H9 (cell line): ENCODE measurements around the gene SMARCD3. TPM values are rescaled to one million over a fixed set of nuclear protein-coding genes. Genes with fewer than 3 reads are reported as not detected.
A peak's percentile ranks its signal among the peaks of the same experiment; 100 is the strongest.

ENCODE experiments used
- DNase-seq: peaks from one replicate; pipeline ENCODE4 v3.0.0-alpha.2; 2017
- H2AFZ ChIP-seq: one replicate; pipeline ENCODE4 v1.6.1; 2013; ENCODE audit warnings: mild to moderate bottlenecking, low read length, control low read depth, moderate library complexity
- H2AK5ac ChIP-seq: 2 replicates; pipeline ENCODE4 v1.6.1; 2013; ENCODE audit warnings: low read length, control low read depth, mixed read lengths; ENCODE audit not compliant: insufficient read length
- H2BK120ac ChIP-seq: one replicate; pipeline ENCODE4 v1.6.1; 2013; ENCODE audit warnings: low read depth, mild to moderate bottlenecking, low read length, control low read depth, inconsistent platforms; ENCODE audit not compliant: poor library complexity, severe bottlenecking
- H2BK12ac ChIP-seq: 2 replicates; pipeline ENCODE4 v1.6.1; 2013; ENCODE audit warnings: low read length, control low read depth, mixed read lengths, low read depth; ENCODE audit not compliant: insufficient read length
- H2BK15ac ChIP-seq: 2 replicates; pipeline ENCODE4 v1.6.1; 2013; ENCODE audit warnings: low read depth, low read length, control low read depth
- H2BK20ac ChIP-seq: one replicate; pipeline ENCODE4 v1.6.1; 2013; ENCODE audit warnings: low read depth, mild to moderate bottlenecking, low read length, control low read depth, inconsistent platforms; ENCODE audit not compliant: poor library complexity, severe bottlenecking
- H2BK5ac ChIP-seq: 2 replicates; pipeline ENCODE4 v1.6.1; 2013; ENCODE audit warnings: low read length, control low read depth, mixed read lengths; ENCODE audit not compliant: insufficient read length
- H3K14ac ChIP-seq: 2 replicates; pipeline ENCODE4 v1.6.1; 2013; ENCODE audit warnings: low read length, control low read depth; ENCODE audit not compliant: insufficient read depth
- H3K18ac ChIP-seq: 2 replicates; pipeline ENCODE4 v1.6.1; 2013; ENCODE audit warnings: low read depth, mild to moderate bottlenecking, mixed read lengths, low read length, control low read depth; ENCODE audit not compliant: insufficient read length
- H3K23ac ChIP-seq: 2 replicates; pipeline ENCODE4 v1.6.1; 2013; ENCODE audit warnings: low read length, control low read depth, mixed read lengths, low read depth; ENCODE audit not compliant: insufficient read length
- H3K23me2 ChIP-seq: 2 replicates; pipeline ENCODE4 v1.6.1; 2013; ENCODE audit warnings: low read depth, mild to moderate bottlenecking, mixed read lengths, low read length, control low read depth; ENCODE audit not compliant: insufficient read length, poor library complexity, severe bottlenecking
- H3K27ac ChIP-seq: 2 replicates; pipeline ENCODE4 v1.5.1; 2013; ENCODE audit warnings: low read length, control low read depth, mixed read lengths, low read depth; ENCODE audit not compliant: insufficient read length
- H3K27me3 ChIP-seq: 2 replicates; pipeline ENCODE4 v1.6.1; 2013; ENCODE audit warnings: low read length, control low read depth, inconsistent platforms; ENCODE audit not compliant: insufficient read depth
- H3K4ac ChIP-seq: 2 replicates; pipeline ENCODE4 v1.6.1; 2013; ENCODE audit warnings: low read depth, mild to moderate bottlenecking, control low read depth, inconsistent platforms, low read length, moderate library complexity
- H3K4me1 ChIP-seq: 2 replicates; pipeline ENCODE4 v1.6.1; 2013; ENCODE audit warnings: low read length, control low read depth, inconsistent platforms; ENCODE audit not compliant: insufficient read depth
- H3K4me2 ChIP-seq: 2 replicates; pipeline ENCODE4 v1.6.1; 2013; ENCODE audit warnings: low read length, control low read depth, mixed read lengths; ENCODE audit not compliant: insufficient read length, insufficient read depth
- H3K56ac ChIP-seq: 2 replicates; pipeline ENCODE4 v1.6.1; 2013; ENCODE audit warnings: low read depth, mild to moderate bottlenecking, mixed read lengths, low read length, control low read depth; ENCODE audit not compliant: insufficient read length
- H3K79me1 ChIP-seq: 2 replicates; pipeline ENCODE4 v1.6.1; 2013; ENCODE audit warnings: low read depth, mild to moderate bottlenecking, moderate library complexity, low read length, control low read depth, inconsistent platforms; ENCODE audit not compliant: insufficient read depth, poor library complexity, severe bottlenecking
- H3K79me2 ChIP-seq: 2 replicates; pipeline ENCODE4 v1.6.1; 2013; ENCODE audit warnings: low read length, control low read depth, inconsistent platforms; ENCODE audit not compliant: insufficient read depth
- H3K9ac ChIP-seq: 2 replicates; pipeline ENCODE4 v1.6.1; 2013; ENCODE audit warnings: low read length, control low read depth, mixed read lengths; ENCODE audit not compliant: insufficient read length; ENCODE audit errors: extremely low read depth
- H3K9me3 ChIP-seq: one replicate; pipeline ENCODE4 v1.6.1; 2013; ENCODE audit warnings: low read depth, low read length, inconsistent platforms; ENCODE audit not compliant: control insufficient read depth
- H3T11ph ChIP-seq: one replicate; pipeline ENCODE4 v1.6.1; 2013; ENCODE audit warnings: mild to moderate bottlenecking, low read length, control low read depth, inconsistent platforms
- H4K20me1 ChIP-seq: one replicate; pipeline ENCODE4 v1.6.1; 2013; ENCODE audit not compliant: control insufficient read depth, insufficient read length, insufficient read depth
- H4K5ac ChIP-seq: 2 replicates; pipeline ENCODE4 v1.6.1; 2013; ENCODE audit warnings: low read depth, mild to moderate bottlenecking, mixed read lengths, low read length, control low read depth; ENCODE audit not compliant: insufficient read length
- H4K8ac ChIP-seq: replicated peaks from 2 replicates; pipeline ENCODE4 v1.6.1; 2013; ENCODE audit warnings: low read length, control low read depth, mixed read lengths, low read depth; ENCODE audit not compliant: insufficient read length
- H4K91ac ChIP-seq: 2 replicates; pipeline ENCODE4 v1.6.1; 2013; ENCODE audit warnings: low read depth, mild to moderate bottlenecking, moderate library complexity, mixed read lengths, low read length, control low read depth; ENCODE audit not compliant: insufficient read length
- H3K27ac Mint-ChIP-seq, 3 experiments: 2 replicates in 2 of 3; 3 replicates in 1 of 3; pipeline ENCODE4 v1.8.0; 2020 to 2021; ENCODE audit warnings: mixed read lengths in 3 of 3, mild to moderate bottlenecking in 1 of 3, moderate library complexity in 1 of 3
- H3K27me3 Mint-ChIP-seq: 2 replicates; pipeline ENCODE4 v1.8.0; 2021; ENCODE audit warnings: low read depth, mild to moderate bottlenecking, moderate library complexity, mixed read lengths
- H3K36me3 Mint-ChIP-seq, 3 experiments: 2 replicates in 2 of 3; 3 replicates in 1 of 3; pipeline ENCODE4 v1.8.0; 2020 to 2021; ENCODE audit warnings: low read depth in 3 of 3, mixed read lengths in 3 of 3; ENCODE audit not compliant: insufficient read depth in 1 of 3
- H3K4me1 Mint-ChIP-seq, 2 experiments: 2 replicates each; pipeline ENCODE4 v1.8.0; 2020; ENCODE audit warnings: mixed read lengths in 2 of 2
- H3K4me3 Mint-ChIP-seq, 2 experiments: 2 replicates in 1 of 2; 3 replicates in 1 of 2; pipeline ENCODE4 v1.8.0; 2020 to 2021; ENCODE audit warnings: mild to moderate bottlenecking in 2 of 2, mixed read lengths in 2 of 2, moderate library complexity in 1 of 2
- H3K9me3 Mint-ChIP-seq, 2 experiments: 2 replicates in 1 of 2; 3 replicates in 1 of 2; pipeline ENCODE4 v1.8.0; 2020; ENCODE audit warnings: mild to moderate bottlenecking in 2 of 2, mixed read lengths in 2 of 2, moderate library complexity in 1 of 2
- CTCF ChIP-seq: fragments of 200-600 bp; sonication (generic); conservative IDR thresholded peaks from 3 replicates; pipeline ENCODE4 v1.8.0; 2021; ENCODE audit warnings: antibody characterized with exemption, mild to moderate bottlenecking
- WGBS: extraction: QIAGEN DNeasy Blood & Tissue Kit; methylation state at CpG from one replicate; pipeline ENCODE4 v1.1.7; 2013; ENCODE audit warnings: missing lambda C conversion rate, low lambda C conversion rate, mixed read lengths; ENCODE audit not compliant: insufficient read length; ENCODE audit errors: extremely low coverage; 5-methylcytosine and 5-hydroxymethylcytosine counted together
- total RNA-seq: library from RNA; stranded (reverse); gene quantifications from 2 replicates; pipeline ENCODE4 v1.2.1, GENCODE V29; 2021

Gene SMARCD3
- total RNA-seq, 1 experiment from 2014 or later, result 5.0 TPM

GRCh38 chr7:151255390-151255789, 6.9 kb upstream of the SMARCD3 start:
- Histone ChIP-seq H3K27me3 (peaks cover 3% of the 10 kb centered on the region; the same call in 1 of the 2 replicates), H3K4me2 (no peak overlapping the region), H2BK120ac (no peak overlapping the region), H3K79me1 (no peaks in the 10 kb centered on the region), H3K9ac (no peak overlapping the region), H3K56ac (no peak overlapping the region), H3K9me3 (no peaks in the 10 kb centered on the region), H3K27ac (no peak overlapping the region), H4K8ac (no peak overlapping the region), H3K79me2 (no peaks in the 10 kb centered on the region), H4K5ac (no peak overlapping the region), H2AFZ (no peak overlapping the region), H2AK5ac (no peak overlapping the region), H3K18ac (no peak overlapping the region), H3K4me1 (peaks cover 3% of the 10 kb centered on the region; the same call in 1 of the 2 replicates), H3K14ac (no peak overlapping the region; the same call in 1 of the 2 replicates), H2BK20ac (no peak overlapping the region), H4K91ac (no peak overlapping the region), H2BK15ac (peak overlapping the region; percentile 28; the same call in 1 of the 2 replicates), H3K23ac (no peak overlapping the region), H2BK5ac (no peak overlapping the region), H4K20me1 (no peaks in the 10 kb centered on the region), H3K4ac (no peak overlapping the region), H2BK12ac (no peak overlapping the region), H3K23me2 (peaks cover 11% of the 10 kb centered on the region), H3T11ph (no peak overlapping the region)
- H3K27ac Mint-ChIP-seq, result peak overlapping the region in 1 of 3 experiments; percentile 44; a peak in 2 of 7 replicates
- peaks cover 84% of the 10 kb centered on the region for H3K27me3 Mint-ChIP-seq
- no peak for DNase-seq
- TF ChIP-seq CTCF, result no peak
- no peaks in the 10 kb centered on the region; a peak in 1 of 5 replicates for H3K9me3 Mint-ChIP-seq
- peaks cover 25 to 45% of the 10 kb centered on the region in 2 experiments for H3K4me1 Mint-ChIP-seq
- peak overlapping the region in 1 of 2 experiments; percentile 4; a peak in 2 of 5 replicates for H3K4me3 Mint-ChIP-seq
- no peaks in the 10 kb centered on the region; a peak in 1 of 7 replicates for H3K36me3 Mint-ChIP-seq
- no CpG with 5 or more reads among the region's 7 CpGs for WGBS
